Activated T-helper 1 cell treated with anti-CD3 and anti-CD28 coated beads, Interleukin-12 subunit alpha, Interleukin-12 subunit beta, Interleukin-2, Interleukin-4 antibody, amounts not matched to agents 30 ng/mL and 10 ng/mL and 1 ng/mL, durations not matched to agents 14 hours and 24 hours and 36 hours (primary cell): ENCODE results near the gene PLA2G12B. TPM values are rescaled to one million over a fixed set of nuclear protein-coding genes. Genes with fewer than 3 reads are reported as not detected.
"Not testable (repeated sequence)": the region's sequence is repeated elsewhere in the genome, so short reads cannot be mapped to it uniquely, and the experiment has no call there.

Experiments
- DNase-seq: peaks from one replicate; pipeline ENCODE4 v3.0.0; 2021; ENCODE audit warnings: low spot score
- H3K27ac Mint-ChIP-seq: one replicate; pipeline ENCODE4 v1.8.0; 2021; ENCODE audit warnings: mild to moderate bottlenecking, mixed read lengths
- H3K27me3 Mint-ChIP-seq: one replicate; pipeline ENCODE4 v1.8.0; 2022; ENCODE audit warnings: mild to moderate bottlenecking, moderate library complexity, mixed read lengths; ENCODE audit not compliant: insufficient read depth
- H3K36me3 Mint-ChIP-seq: one replicate; pipeline ENCODE4 v1.8.0; 2021; ENCODE audit warnings: low read depth, mixed read lengths
- H3K4me1 Mint-ChIP-seq: one replicate; pipeline ENCODE4 v1.8.0; 2021; ENCODE audit warnings: low read depth, mixed read lengths
- H3K4me3 Mint-ChIP-seq: one replicate; pipeline ENCODE4 v1.8.0; 2021; ENCODE audit warnings: mild to moderate bottlenecking, moderate library complexity, mixed read lengths
- H3K9me3 Mint-ChIP-seq: one replicate; pipeline ENCODE4 v1.8.0; 2021; ENCODE audit warnings: mixed read lengths
- intact Hi-C: fragments of 100-400 bp; cut with micrococcal nuclease; formaldehyde crosslinking; loops from one replicate; pipeline ENCODE4 v1.15.1; 2024
- total RNA-seq: library from RNA; stranded (reverse); gene quantifications from 2 replicates; pipeline ENCODE4 v1.2.3, GENCODE V29; 2022

The PLA2G12B gene
- total RNA-seq, 1 donor from 2014 or later = not detected

DNA sequence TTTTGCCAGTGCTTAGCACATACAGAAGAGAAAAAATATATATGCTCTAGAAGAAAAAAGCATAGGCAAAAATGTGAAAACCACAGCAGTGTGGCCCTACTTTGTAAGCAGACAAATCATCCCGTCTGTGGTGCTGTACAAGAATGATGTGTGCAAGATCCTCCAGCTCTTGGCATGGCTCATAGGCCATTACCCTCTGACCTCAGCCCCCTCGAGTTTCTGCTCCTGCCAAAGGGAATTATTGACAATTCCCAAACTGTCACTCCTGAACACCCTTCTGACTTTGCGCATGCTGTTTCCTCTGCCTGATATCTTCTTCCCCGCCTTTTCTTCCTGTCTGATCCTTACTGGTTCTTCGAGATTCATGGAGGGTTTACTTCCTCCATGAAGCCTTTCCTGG, 27.1 kb downstream of the PLA2G12B start:
- H3K27ac Mint-ChIP-seq = no peak overlapping the region
- H3K9me3 Mint-ChIP-seq = no peaks in the 10 kb centered on the region
- DNase-seq = no peak
- H3K4me1 Mint-ChIP-seq = no peaks in the 10 kb centered on the region
- intact Hi-C loops = no loop called here
- no peaks in the 10 kb centered on the region for H3K27me3 Mint-ChIP-seq
- H3K36me3 Mint-ChIP-seq = no peaks in the 10 kb centered on the region
- no peak overlapping the region for H3K4me3 Mint-ChIP-seq

GRCh38 chr10:72925951-72926465, 28.6 kb downstream of the PLA2G12B start:
- intact Hi-C loops = no loop called here
- Mint-ChIP-seq H3K36me3 (no peaks in the 10 kb centered on the region), H3K9me3 (peaks cover 3% of the 10 kb centered on the region)

GRCh38 chr10:72924351-72924750, 30.3 kb downstream of the PLA2G12B start:
- no peak for DNase-seq
- Mint-ChIP-seq H3K27me3 (peaks cover 16% of the 10 kb centered on the region), H3K4me3 (no peak overlapping the region), H3K36me3 (no peaks in the 10 kb centered on the region), H3K4me1 (no peaks in the 10 kb centered on the region), H3K27ac (no peak overlapping the region), H3K9me3 (peaks cover 10% of the 10 kb centered on the region)
- intact Hi-C loops = no loop called here

More at GRCh38 chr10:72925951-72926465, 28.6 kb downstream of the PLA2G12B start:
- Mint-ChIP-seq H3K4me3 (no peak overlapping the region), H3K4me1 (no peaks in the 10 kb centered on the region), H3K27ac (no peak overlapping the region), H3K27me3 (peaks cover 2% of the 10 kb centered on the region)
- no peak for DNase-seq

- H3K9me3 Mint-ChIP-seq, H3K36me3 Mint-ChIP-seq, H3K4me1 Mint-ChIP-seq, DNase-seq, H3K4me3 Mint-ChIP-seq, intact Hi-C loops, H3K27ac Mint-ChIP-seq: not testable (repeated sequence)
- peaks cover 20% of the 10 kb centered on the region for H3K27me3 Mint-ChIP-seq
Measured at GRCh38 chr10:72921147-72921683, 33.4 kb downstream of the PLA2G12B start.

GRCh38 chr10:72918352-72918751, 36.3 kb downstream of the PLA2G12B start:
- no peak overlapping the region for H3K4me3 Mint-ChIP-seq
- intact Hi-C loops = no loop called here
- H3K27ac Mint-ChIP-seq = no peak overlapping the region
- no peaks in the 10 kb centered on the region for H3K36me3 Mint-ChIP-seq
- no peak for DNase-seq
- no peaks in the 10 kb centered on the region for H3K4me1 Mint-ChIP-seq
- peaks cover 20% of the 10 kb centered on the region for H3K27me3 Mint-ChIP-seq
- peaks cover 10% of the 10 kb centered on the region for H3K9me3 Mint-ChIP-seq

DNA sequence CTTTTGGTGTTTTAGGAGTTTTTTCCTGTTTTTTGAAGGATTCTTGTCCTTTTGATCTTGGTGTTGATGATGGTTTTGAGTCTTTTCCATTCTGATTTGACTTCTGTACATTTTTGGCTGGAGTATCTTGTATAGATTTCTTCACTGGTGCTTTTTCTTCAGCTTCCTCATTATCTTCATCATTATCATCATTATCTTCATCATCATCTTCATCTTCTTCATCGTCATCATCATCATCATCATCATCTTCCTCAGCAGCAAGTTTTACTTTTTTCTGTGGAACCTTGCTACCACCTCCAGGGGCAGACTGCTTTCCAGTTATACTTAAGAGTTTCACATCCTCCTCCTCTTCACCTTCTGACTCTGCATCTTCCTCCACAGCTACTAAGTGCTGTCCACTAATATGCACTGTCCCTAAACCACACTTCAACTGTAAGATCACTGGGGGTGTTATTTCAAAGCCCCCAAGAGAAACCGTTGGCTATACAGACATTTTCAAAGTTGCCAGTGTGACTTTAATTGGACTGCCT, 36.7 kb downstream of the PLA2G12B start:
- H3K36me3 Mint-ChIP-seq, H3K4me3 Mint-ChIP-seq, DNase-seq, H3K27ac Mint-ChIP-seq, intact Hi-C loops, H3K4me1 Mint-ChIP-seq, H3K9me3 Mint-ChIP-seq: not testable (repeated sequence)
- H3K27me3 Mint-ChIP-seq = peaks cover 20% of the 10 kb centered on the region

GRCh38 chr10:72917201-72917600, 37.4 kb downstream of the PLA2G12B start:
- DNase-seq, H3K27ac Mint-ChIP-seq, H3K36me3 Mint-ChIP-seq, H3K4me3 Mint-ChIP-seq, H3K9me3 Mint-ChIP-seq, H3K4me1 Mint-ChIP-seq, intact Hi-C loops: not testable (repeated sequence)
- peaks cover 18% of the 10 kb centered on the region for H3K27me3 Mint-ChIP-seq

DNA sequence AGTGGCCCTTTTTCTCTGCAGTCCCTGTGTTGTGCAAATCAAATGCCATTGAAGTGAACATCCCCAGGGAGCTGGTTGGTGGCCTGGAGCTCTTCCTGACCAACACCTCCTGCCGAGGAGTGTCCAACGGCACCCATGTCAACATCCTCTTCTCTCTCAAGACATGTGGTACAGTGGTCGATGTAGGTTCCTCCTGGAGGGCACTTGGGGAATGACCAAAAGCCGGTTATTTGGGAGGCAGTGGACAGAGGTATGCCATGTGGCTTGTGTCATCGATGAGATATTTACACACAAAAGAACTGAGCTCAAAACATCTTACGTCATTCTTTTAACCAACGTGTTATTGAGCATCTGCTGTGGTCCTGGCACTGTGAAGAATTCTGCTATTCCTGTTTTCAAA, 41.3 kb downstream of the PLA2G12B start:
- Mint-ChIP-seq H3K4me3 (no peak overlapping the region), H3K27ac (no peak overlapping the region), H3K4me1 (no peaks in the 10 kb centered on the region), H3K27me3 (peaks cover 5% of the 10 kb centered on the region), H3K36me3 (no peaks in the 10 kb centered on the region), H3K9me3 (no peaks in the 10 kb centered on the region)
- intact Hi-C loops = no loop called here
- no peak for DNase-seq

GRCh38 chr10:72912736-72913135, 41.9 kb downstream of the PLA2G12B start:
- no peak for DNase-seq
- intact Hi-C loops = no loop called here
- Mint-ChIP-seq H3K4me3 (no peak overlapping the region), H3K36me3 (no peaks in the 10 kb centered on the region), H3K4me1 (no peaks in the 10 kb centered on the region), H3K27me3 (peaks cover 6% of the 10 kb centered on the region), H3K9me3 (no peaks in the 10 kb centered on the region), H3K27ac (no peak overlapping the region)

GRCh38 chr10:72911758-72912157, 42.8 kb downstream of the PLA2G12B start:
- H3K27ac Mint-ChIP-seq = no peak overlapping the region
- no peak for DNase-seq
- intact Hi-C loops = no loop called here
- no peaks in the 10 kb centered on the region for H3K9me3 Mint-ChIP-seq
- H3K4me1 Mint-ChIP-seq = no peaks in the 10 kb centered on the region
- H3K27me3 Mint-ChIP-seq = peaks cover 6% of the 10 kb centered on the region
- no peaks in the 10 kb centered on the region for H3K36me3 Mint-ChIP-seq
- H3K4me3 Mint-ChIP-seq = no peak overlapping the region

DNA sequence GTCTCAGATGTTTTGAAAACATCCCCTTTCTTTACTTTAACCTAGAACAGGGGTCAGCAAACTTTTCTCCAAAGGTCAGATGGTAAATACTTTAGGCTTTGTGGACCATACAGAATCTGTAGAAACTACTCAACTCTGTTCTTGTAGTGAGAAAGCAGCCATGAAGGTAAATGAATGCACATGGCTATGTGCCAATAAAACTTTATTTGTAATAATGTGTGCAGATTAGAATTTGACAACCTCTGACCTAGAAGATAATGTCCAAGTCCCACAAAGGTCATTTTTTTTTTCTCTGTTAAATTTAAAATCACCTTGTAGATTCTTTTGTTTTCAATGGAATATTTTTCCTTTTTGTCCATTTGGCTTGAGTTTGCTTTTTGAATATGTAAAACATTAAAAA, 43.9 kb downstream of the PLA2G12B start:
- Mint-ChIP-seq H3K9me3 (no peaks in the 10 kb centered on the region), H3K27ac (no peak overlapping the region), H3K27me3 (peaks cover 6% of the 10 kb centered on the region), H3K4me3 (no peak overlapping the region), H3K36me3 (no peaks in the 10 kb centered on the region), H3K4me1 (no peaks in the 10 kb centered on the region)
- intact Hi-C loops = no loop called here
- DNase-seq = no peak

DNA sequence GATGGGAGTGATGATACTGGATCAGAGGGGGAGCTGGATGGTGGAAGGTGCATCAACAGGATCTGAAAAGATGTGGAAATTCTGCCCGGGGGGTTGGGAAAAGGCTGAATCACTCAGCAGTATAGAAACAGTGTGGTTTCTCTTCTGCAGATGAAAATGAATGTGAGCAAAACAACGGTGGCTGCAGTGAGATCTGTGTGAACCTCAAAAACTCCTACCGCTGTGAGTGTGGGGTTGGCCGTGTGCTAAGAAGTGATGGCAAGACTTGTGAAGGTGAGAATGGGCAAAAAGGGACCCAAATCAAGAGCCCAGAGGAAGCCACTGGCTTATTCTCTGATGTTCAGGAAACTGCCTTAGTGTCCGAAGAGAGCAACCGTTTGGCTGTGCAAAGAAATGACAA, 48.2 kb downstream of the PLA2G12B start:
- H3K27ac Mint-ChIP-seq = no peak overlapping the region
- DNase-seq = no peak
- no peaks in the 10 kb centered on the region for H3K36me3 Mint-ChIP-seq
- H3K9me3 Mint-ChIP-seq = no peaks in the 10 kb centered on the region
- peaks cover 8% of the 10 kb centered on the region for H3K27me3 Mint-ChIP-seq
- no peaks in the 10 kb centered on the region for H3K4me1 Mint-ChIP-seq
- intact Hi-C loops = no loop called here
- H3K4me3 Mint-ChIP-seq = no peak overlapping the region

DNA sequence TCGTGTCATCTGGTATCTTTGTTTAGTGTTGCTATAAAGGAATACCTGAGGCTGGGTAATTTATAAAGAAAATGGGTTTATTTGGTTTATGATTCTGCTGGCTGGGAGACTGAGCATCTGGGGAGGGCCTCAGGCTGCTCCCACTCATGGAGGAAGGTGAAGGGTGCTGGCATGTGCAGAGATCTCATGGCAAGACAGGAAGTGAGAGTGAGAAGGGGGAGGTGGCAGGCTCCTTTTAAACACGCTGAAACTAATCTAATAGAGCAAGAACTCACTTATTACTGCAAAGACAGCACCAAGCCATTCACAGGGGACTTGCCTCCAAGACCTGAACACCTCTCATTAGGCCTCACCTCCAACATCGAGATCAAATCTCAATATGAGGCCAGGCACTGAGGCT, 49.8 kb downstream of the PLA2G12B start:
- Mint-ChIP-seq H3K27me3 (peaks cover 5% of the 10 kb centered on the region), H3K27ac (peak overlapping the region; percentile 19), H3K4me3 (no peak overlapping the region), H3K36me3 (no peaks in the 10 kb centered on the region), H3K9me3 (no peaks in the 10 kb centered on the region), H3K4me1 (no peaks in the 10 kb centered on the region)
- no peak for DNase-seq
- intact Hi-C loops = no loop called here

DNA sequence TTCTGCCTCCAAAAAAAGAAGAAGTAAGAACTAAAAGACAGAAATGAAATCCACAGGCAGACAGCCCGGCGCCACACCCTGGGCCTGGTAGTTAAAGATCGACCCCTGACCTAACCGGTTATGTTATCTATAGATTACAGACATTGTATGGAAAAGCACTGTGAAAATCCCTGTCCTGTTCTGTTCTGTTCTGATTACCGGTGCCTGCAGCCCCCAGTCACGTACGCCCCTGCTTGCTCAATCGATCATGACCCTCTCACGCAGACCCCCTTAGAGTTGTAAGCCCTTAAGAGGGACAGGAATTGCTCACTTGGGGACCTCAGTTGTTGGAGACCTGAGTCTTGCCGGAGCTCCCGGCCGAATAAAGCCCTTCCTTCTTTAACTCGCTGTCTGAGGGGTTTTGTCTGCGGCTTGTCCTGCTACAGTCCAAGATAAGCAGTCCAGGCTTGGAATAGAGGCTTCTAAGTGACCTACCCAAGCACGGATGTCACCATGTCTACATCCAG, 50.6 kb downstream of the PLA2G12B start:
- DNase-seq, intact Hi-C loops, H3K36me3 Mint-ChIP-seq, H3K9me3 Mint-ChIP-seq, H3K4me3 Mint-ChIP-seq, H3K4me1 Mint-ChIP-seq, H3K27me3 Mint-ChIP-seq, H3K27ac Mint-ChIP-seq: not testable (repeated sequence)
